Smooth muscle cell of trachea (primary cell): Measurements from ENCODE around the gene PPM1M. TPM values are rescaled to one million over a fixed set of nuclear protein-coding genes. Genes with fewer than 3 reads are reported as not detected.

Experiments used
- total RNA-seq: library from RNA; depleted of rRNA; stranded (reverse); fragments of >200 nt; gene quantifications from 2 replicates; pipeline ENCODE4 v1.2.1, GENCODE V29; 2014

PPM1M gene
- 27.3 and 47.1 TPM in 2 replicates for total RNA-seq

GRCh38 chr3:52245322-52246263 lies at the start of gene PPM1M:
TSS of gene PPM1M (plus strand) at chr3:52245759. CDS start at chr3:52245825, 66 bp downstream.

DNA sequence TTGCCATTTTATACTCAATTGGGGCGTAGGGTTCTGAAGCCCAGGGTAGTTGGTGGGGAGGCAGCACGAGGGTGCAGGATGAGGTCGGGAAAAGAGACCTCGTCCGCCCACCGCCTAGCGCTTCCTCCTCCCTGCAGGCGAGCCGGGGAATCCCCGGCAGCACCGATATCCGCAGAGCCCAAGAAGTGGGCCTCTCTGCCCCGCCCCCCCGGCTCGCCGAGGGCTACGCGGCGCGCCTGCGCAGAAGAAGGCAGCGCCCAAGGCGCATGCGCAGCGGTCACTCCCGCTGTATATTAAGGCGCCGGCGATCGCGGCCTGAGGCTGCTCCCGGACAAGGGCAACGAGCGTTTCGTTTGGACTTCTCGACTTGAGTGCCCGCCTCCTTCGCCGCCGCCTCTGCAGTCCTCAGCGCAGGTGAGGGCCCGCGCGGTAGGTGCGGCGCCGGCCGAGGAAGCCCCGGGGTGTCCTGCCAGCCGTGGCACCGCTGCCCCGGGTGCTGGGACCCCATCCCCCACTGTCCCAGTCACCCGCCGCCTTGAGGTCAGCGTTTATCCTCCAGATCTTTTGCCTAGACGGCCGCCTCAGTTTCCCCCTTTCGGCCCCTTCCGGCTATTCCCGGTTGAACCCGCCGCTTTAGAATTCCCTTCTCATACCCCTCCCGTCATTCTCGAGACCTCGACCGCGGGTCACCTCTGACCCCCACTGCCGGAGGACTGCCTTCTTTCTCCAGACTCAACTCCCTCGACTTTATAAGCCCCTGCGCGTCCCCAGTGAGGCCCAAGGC lies 47.5 kb upstream of the PPM1M start, which contains the start of gene ALAS1:
ALAS1 (plus strand) TSS at position 319 of the 784 bp plus-strand sequence. CDS start 1,082 bp downstream, outside the sequence.

GRCh38 chr3:52225452-52226228 lies 19.9 kb upstream of the PPM1M start, which contains the start of gene TLR9:
TSS of gene TLR9 (minus strand) at chr3:52225645. CDS start at chr3:52225529, 116 bp downstream.

GRCh38 chr3:52238761-52239701 lies 6.5 kb upstream of the PPM1M start, which contains the start of gene TWF2:
TSS of gene TWF2 (minus strand) at chr3:52239158. CDS start at chr3:52239016, 142 bp downstream.

GRCh38 chr3:52278510-52279069 lies 33.0 kb downstream of the PPM1M start, which contains the start of gene WDR82:
TSS of gene WDR82 (minus strand) at chr3:52278649. CDS start at chr3:52278361, 288 bp downstream.

Other genes starting within 250 kb of the PPM1M start
- gene RPL29, start 249.9 kb upstream of the PPM1M start, total RNA-seq = 1,028 and 1,056 TPM in 2 replicates
- 6.1 and 11.9 TPM in 2 replicates for gene DUSP7, start 189.2 kb upstream of the PPM1M start, total RNA-seq
- 5.5 and 15.0 TPM in 2 replicates for gene POC1A, start 91.3 kb upstream of the PPM1M start, total RNA-seq
- gene ALAS1, start 47.6 kb upstream of the PPM1M start, total RNA-seq = 45.7 and 68.5 TPM in 2 replicates
- under 0.01 and 0.17 TPM in 2 replicates for gene TLR9, start 20.1 kb upstream of the PPM1M start, total RNA-seq
- gene TWF2, start 6.6 kb upstream of the PPM1M start, total RNA-seq = 96.8 and 120 TPM in 2 replicates
- 66.3 and 69.6 TPM in 2 replicates for gene WDR82, start 32.9 kb downstream of the PPM1M start, total RNA-seq
- gene GLYCTK, start 42.1 kb downstream of the PPM1M start, total RNA-seq = 5.8 and 16.6 TPM in 2 replicates
- 1.9 and 5.0 TPM in 2 replicates for gene DNAH1, start 70.6 kb downstream of the PPM1M start, total RNA-seq
- gene BAP1, start 164.2 kb downstream of the PPM1M start, total RNA-seq = 59.1 and 80.7 TPM in 2 replicates
- gene PHF7, start 164.9 kb downstream of the PPM1M start, total RNA-seq = 3.1 and 3.8 TPM in 2 replicates
- gene SEMA3G, start 199.3 kb downstream of the PPM1M start, total RNA-seq = under 0.01 and 0.15 TPM in 2 replicates
- gene TNNC1, start 208.3 kb downstream of the PPM1M start, total RNA-seq = 0.66 TPM in 1 of 2 replicates, not detected in the other
- 76.1 and 104 TPM in 2 replicates for gene NISCH, start 209.8 kb downstream of the PPM1M start, total RNA-seq
- gene STAB1, start 249.6 kb downstream of the PPM1M start, total RNA-seq = 0.17 and 1.6 TPM in 2 replicates